ENCODE results near the gene FAM162A.

- TF ChIP-seq PATZ1 (CRISPR knock-in tag; IDR thresholded peaks at IDR 0.05; ENCODE audit: borderline replicate concordance), result no peak
- TF ChIP-seq ARNTL (CRISPR knock-in tag; IDR thresholded peaks at IDR 0.05; ENCODE audit: borderline replicate concordance, low read depth), result no peak
- no peak for TF ChIP-seq ZNF565 (CRISPR knock-in tag; conservative IDR thresholded peaks at IDR 0.05; ENCODE audit: low read depth)
- TF ChIP-seq POU6F1 (CRISPR knock-in tag; IDR thresholded peaks at IDR 0.05; ENCODE audit: borderline replicate concordance, low read depth), result no peak
These were observed 9.9 kb upstream of the FAM162A start for GRCh38 chr3:122374034-122374433.
